OCI-LY7 (cell line): ENCODE measurements around the gene BBX.

ENCODE experiments used
- EZH2phosphoT487 ChIP-seq: fragments of 200-600 bp; sonication (generic); IDR thresholded peaks from 2 replicates; pipeline ENCODE4 v1.6.1; 2018; ENCODE audit warnings: low read depth, borderline replicate concordance, mild to moderate bottlenecking, mixed run types, antibody characterized with exemption, low read length, moderate library complexity, mixed read lengths
- TF ChIP-seq, protein P1 (sequence below): fragments of 200-600 bp; sonication (generic); conservative IDR thresholded peaks from 2 replicates; pipeline ENCODE4 v1.5.1; 2014; ENCODE audit warnings: mild to moderate bottlenecking, antibody characterized with exemption, low read length, moderate library complexity, mixed read lengths

DNA sequence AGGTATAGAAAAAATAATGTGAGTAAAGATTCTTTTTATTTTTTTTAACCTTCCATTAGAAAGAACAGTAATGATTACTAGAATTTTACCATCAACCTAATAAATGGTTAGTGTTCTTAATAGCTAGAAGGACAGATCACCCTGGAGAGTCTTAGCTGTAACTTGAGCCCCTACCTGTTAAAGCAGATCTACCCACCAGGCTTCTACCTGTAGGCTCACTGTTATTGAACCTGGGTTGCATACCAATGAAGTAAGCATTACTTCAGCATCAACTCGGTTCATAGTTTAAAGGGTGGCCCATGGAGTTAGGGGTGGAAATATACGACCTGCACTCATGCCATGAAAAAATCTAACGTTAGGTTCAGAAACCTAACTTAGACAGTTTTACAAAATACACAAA lies 280.4 kb downstream of the BBX start:
- TF ChIP-seq, protein P1, sequence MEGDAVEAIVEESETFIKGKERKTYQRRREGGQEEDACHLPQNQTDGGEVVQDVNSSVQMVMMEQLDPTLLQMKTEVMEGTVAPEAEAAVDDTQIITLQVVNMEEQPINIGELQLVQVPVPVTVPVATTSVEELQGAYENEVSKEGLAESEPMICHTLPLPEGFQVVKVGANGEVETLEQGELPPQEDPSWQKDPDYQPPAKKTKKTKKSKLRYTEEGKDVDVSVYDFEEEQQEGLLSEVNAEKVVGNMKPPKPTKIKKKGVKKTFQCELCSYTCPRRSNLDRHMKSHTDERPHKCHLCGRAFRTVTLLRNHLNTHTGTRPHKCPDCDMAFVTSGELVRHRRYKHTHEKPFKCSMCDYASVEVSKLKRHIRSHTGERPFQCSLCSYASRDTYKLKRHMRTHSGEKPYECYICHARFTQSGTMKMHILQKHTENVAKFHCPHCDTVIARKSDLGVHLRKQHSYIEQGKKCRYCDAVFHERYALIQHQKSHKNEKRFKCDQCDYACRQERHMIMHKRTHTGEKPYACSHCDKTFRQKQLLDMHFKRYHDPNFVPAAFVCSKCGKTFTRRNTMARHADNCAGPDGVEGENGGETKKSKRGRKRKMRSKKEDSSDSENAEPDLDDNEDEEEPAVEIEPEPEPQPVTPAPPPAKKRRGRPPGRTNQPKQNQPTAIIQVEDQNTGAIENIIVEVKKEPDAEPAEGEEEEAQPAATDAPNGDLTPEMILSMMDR: no peak
- TF ChIP-seq EZH2phosphoT487: no peak
